ENCODE data around the gene LMBRD2. TPM values are rescaled to one million over a fixed set of nuclear protein-coding genes. Genes with fewer than 3 reads are reported as not detected.

Gene LMBRD2
- total RNA-seq, 2 donors from 2014 or later = 12.7 to 17.5 TPM

GRCh38 chr5:36099748-36100147 lies 51.9 kb downstream of the LMBRD2 start:
- no peaks in the 10 kb centered on the region for H3K9me3 ChIP-seq
- DNase-seq = no peak
- H3K27me3 ChIP-seq = no peaks in the 10 kb centered on the region
- no peaks in the 10 kb centered on the region for H3K36me3 ChIP-seq
- TF ChIP-seq, protein P1, sequence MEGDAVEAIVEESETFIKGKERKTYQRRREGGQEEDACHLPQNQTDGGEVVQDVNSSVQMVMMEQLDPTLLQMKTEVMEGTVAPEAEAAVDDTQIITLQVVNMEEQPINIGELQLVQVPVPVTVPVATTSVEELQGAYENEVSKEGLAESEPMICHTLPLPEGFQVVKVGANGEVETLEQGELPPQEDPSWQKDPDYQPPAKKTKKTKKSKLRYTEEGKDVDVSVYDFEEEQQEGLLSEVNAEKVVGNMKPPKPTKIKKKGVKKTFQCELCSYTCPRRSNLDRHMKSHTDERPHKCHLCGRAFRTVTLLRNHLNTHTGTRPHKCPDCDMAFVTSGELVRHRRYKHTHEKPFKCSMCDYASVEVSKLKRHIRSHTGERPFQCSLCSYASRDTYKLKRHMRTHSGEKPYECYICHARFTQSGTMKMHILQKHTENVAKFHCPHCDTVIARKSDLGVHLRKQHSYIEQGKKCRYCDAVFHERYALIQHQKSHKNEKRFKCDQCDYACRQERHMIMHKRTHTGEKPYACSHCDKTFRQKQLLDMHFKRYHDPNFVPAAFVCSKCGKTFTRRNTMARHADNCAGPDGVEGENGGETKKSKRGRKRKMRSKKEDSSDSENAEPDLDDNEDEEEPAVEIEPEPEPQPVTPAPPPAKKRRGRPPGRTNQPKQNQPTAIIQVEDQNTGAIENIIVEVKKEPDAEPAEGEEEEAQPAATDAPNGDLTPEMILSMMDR (IDR thresholded peaks at IDR 0.05) = no peak
- intact Hi-C loops (cut with DNase I) = no loop called here
- no peak overlapping the region for H3K9ac ChIP-seq (ENCODE audit: low read depth in 2 of 2, low read length in 2 of 2)
- no peak overlapping the region for H3K4me3 ChIP-seq
- H3K4me1 ChIP-seq = no peaks in the 10 kb centered on the region
- H3K27ac ChIP-seq = no peak overlapping the region

GRCh38 chr5:36096486-36096885 lies 55.2 kb downstream of the LMBRD2 start:
- intact Hi-C loops (cut with DNase I) = no loop called here
- Histone ChIP-seq H3K27me3 (no peaks in the 10 kb centered on the region), H3K9me3 (no peaks in the 10 kb centered on the region), H3K4me3 (no peak overlapping the region), H3K4me1 (no peaks in the 10 kb centered on the region), H3K36me3 (no peaks in the 10 kb centered on the region), H3K27ac (no peak overlapping the region), H3K9ac (ENCODE audit: low read depth in 2 of 2, low read length in 2 of 2) (no peak overlapping the region)
- DNase-seq = no peak
- TF ChIP-seq, protein P1 (IDR thresholded peaks at IDR 0.05) = no peak

GRCh38 chr5:36089989-36090388 lies 61.7 kb downstream of the LMBRD2 start:
- no peak overlapping the region for H3K27ac ChIP-seq
- no peaks in the 10 kb centered on the region for H3K27me3 ChIP-seq
- H3K9ac ChIP-seq (ENCODE audit: low read depth in 2 of 2, low read length in 2 of 2) = no peak overlapping the region
- intact Hi-C loops (cut with DNase I) = no loop called here
- H3K4me3 ChIP-seq = no peak overlapping the region
- no peak for DNase-seq
- no peaks in the 10 kb centered on the region for H3K4me1 ChIP-seq
- H3K36me3 ChIP-seq = no peaks in the 10 kb centered on the region
- no peaks in the 10 kb centered on the region for H3K9me3 ChIP-seq
- TF ChIP-seq, protein P1 (IDR thresholded peaks at IDR 0.05) = no peak

DNA sequence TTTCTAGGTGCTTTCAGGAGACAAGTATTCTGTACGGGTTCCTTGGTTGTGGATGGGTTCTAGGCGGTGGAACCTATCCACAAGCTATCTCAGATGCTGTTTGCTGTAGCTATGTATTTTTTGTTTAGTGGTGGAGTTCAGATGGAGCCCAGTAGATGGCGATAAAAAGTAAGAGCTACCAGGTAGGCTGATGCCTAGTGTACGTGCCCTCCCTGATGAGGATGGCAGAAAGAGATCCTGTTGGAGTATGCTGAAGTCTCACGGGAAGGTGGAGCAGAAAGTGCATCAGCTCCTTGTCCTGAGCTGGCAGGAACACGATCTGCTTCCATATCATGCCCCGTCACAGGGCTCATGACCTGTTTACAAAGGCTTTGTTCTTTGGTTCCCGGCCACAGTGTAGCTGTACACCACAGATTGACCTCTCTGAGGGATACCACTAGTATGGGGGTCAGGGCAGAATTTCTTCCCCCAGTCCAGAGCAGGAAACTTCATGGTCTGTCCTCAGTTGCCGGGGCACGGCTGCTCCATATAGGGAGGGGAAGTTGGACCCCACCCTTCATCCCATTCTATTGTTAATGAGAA lies 72.4 kb downstream of the LMBRD2 start:
- TF ChIP-seq, protein P1 (IDR thresholded peaks at IDR 0.05) = peak; percentile 46
- H3K4me1 ChIP-seq = no peaks in the 10 kb centered on the region

GRCh38 chr5:36078430-36078829 lies 73.3 kb downstream of the LMBRD2 start:
- Histone ChIP-seq H3K4me3 (no peak overlapping the region), H3K36me3 (no peaks in the 10 kb centered on the region), H3K27me3 (peaks cover 3% of the 10 kb centered on the region), H3K9ac (ENCODE audit: low read depth in 2 of 2, low read length in 2 of 2) (no peak overlapping the region), H3K9me3 (no peaks in the 10 kb centered on the region), H3K27ac (no peak overlapping the region), H3K4me1 (no peaks in the 10 kb centered on the region)
- TF ChIP-seq, protein P1 (IDR thresholded peaks at IDR 0.05) = no peak
- intact Hi-C loops (cut with DNase I) = no loop called here
- DNase-seq = no peak

More for the DNA sequence above, 72.4 kb downstream of the LMBRD2 start:
- H3K9ac ChIP-seq (ENCODE audit: low read depth in 2 of 2, low read length in 2 of 2) = no peak overlapping the region
- peak; percentile 28 for DNase-seq
- H3K36me3 ChIP-seq = no peaks in the 10 kb centered on the region
- no peak overlapping the region for H3K27ac ChIP-seq
- intact Hi-C loops (cut with DNase I) = no loop called here
- peaks cover 3% of the 10 kb centered on the region for H3K27me3 ChIP-seq
- no peaks in the 10 kb centered on the region for H3K9me3 ChIP-seq
- H3K4me3 ChIP-seq = no peak overlapping the region
